ENCODE measurements around the gene LORICRIN.
"Not testable (repeated sequence)": the region's sequence is repeated elsewhere in the genome, so short reads cannot be mapped to it uniquely, and the experiment has no call there.

LORICRIN gene

DNA sequence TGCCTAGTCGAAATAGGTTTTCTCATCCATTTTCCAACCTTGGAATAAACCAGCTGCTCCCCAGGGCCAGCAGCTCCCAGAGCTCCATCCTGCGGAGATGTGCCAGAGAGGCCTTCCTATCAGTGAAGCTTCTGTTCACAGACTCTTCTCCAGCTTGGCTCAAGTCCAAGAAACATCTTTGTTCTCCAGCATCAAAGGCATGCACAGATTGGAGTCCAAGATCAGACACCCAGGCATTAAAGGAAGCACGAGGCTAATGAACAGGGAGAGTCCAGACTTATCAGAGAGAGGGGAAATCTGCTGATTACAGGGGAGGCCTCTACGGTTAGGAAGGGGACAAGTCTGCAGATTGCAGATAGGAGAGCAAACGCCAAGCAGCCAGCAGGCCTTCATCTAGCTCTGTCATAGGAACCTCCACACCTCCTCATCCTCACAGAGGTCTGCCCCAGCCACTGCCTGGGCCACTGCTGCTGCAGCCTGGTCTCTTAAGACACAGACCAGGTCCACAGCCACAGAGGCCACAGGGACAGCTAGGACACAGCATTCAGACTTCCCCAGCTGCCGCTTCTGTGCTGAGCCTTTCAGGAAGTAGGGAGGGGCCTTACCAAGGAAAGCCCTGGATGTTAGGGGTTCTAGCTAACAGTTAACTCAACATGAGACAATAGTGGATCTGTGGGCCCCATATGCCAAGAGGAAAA lies 38.7 kb upstream of the LORICRIN start:
- ChIA-PET POLR2A (no interaction called here), CTCF (interaction anchor here (0.7 to 3.3 kb wide), 17 partner anchors 7 to 564 kb away, joined by 3 to 19 read pairs (median 4); partner anchors contain the start of gene SMCP)
- TF ChIP-seq, protein P1, sequence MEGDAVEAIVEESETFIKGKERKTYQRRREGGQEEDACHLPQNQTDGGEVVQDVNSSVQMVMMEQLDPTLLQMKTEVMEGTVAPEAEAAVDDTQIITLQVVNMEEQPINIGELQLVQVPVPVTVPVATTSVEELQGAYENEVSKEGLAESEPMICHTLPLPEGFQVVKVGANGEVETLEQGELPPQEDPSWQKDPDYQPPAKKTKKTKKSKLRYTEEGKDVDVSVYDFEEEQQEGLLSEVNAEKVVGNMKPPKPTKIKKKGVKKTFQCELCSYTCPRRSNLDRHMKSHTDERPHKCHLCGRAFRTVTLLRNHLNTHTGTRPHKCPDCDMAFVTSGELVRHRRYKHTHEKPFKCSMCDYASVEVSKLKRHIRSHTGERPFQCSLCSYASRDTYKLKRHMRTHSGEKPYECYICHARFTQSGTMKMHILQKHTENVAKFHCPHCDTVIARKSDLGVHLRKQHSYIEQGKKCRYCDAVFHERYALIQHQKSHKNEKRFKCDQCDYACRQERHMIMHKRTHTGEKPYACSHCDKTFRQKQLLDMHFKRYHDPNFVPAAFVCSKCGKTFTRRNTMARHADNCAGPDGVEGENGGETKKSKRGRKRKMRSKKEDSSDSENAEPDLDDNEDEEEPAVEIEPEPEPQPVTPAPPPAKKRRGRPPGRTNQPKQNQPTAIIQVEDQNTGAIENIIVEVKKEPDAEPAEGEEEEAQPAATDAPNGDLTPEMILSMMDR (IDR thresholded peaks at IDR 0.05; ENCODE audit: control extremely low read depth, extremely low read depth, low read depth, missing control alignments), result no peak
- no peak for DNase-seq (ENCODE audit: extremely low spot score)

DNA sequence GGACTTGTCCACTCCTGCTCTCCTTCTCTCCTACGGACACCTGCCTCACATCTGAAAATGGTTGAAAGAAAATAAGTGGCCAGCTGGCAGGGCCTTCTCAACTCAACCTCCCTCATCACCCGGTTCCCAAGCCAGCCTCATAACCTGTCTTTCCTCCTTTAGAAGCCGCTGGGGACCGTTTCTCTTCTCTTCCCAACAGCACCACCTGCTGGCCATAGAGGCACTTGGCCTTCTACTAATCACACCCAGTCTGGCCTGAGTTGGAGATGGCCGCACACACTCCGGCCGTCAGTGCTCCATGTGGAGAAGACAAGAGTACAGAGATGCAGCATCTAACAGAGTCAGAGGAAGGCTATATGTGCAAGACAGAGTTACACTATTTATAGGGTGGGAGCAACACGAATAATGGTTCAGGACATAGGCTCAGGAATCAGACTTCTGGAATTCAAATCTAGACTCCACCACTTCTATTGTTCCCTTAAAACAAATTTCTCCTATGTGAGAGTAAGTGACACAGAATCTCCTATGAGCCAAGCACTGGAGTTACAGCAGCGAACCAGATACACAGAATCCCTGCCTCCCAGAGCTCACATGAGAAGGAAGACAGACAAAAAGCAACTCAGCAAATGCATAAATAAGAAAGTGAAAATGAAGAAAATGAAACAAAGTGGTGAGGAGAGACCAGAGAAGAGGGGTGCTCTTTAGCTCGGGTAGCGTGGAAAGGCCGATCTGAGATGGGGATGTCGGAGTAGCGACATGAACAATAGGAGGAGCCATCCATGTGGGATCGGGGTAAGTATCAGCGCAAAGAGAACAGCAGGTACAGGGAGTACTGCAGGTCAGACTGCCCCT lies 36.2 kb upstream of the LORICRIN start:
- POLR2A ChIA-PET, result not testable (repeated sequence)
- peak; percentile 39 for DNase-seq (ENCODE audit: extremely low spot score)
- CTCF ChIA-PET, result interaction anchor here (0.7 to 2.6 kb wide), 15 partner anchors 10 to 571 kb away, joined by 3 to 12 read pairs (median 4); partner anchors contain the start of genes IVL and SMCP
- TF ChIP-seq, protein P1 (IDR thresholded peaks at IDR 0.05; ENCODE audit: control extremely low read depth, extremely low read depth, low read depth, missing control alignments), result peak; percentile 54

DNA sequence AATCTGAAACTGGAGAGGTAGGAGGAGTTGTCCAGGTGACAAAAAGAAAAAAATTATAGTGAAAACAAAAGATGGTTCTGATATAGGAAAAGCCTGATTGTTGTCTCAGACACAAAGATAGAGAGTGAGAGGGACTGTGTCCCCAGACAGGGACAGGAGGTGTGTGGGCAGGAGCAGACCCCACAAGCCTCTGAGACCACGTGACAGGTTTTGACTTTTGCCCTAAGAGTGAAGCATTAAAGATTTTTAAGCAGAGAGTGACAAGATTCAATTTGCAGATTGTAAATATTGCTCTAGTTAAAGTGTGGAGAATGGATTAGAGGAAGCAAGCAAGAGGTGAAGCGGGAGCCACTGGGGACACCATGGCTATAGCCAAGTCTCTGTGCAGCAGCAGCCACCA lies 31.7 kb upstream of the LORICRIN start:
- CTCF ChIA-PET, result interaction anchor here (1.0 to 3.9 kb wide), 9 partner anchors 12 to 585 kb away, joined by 3 to 14 read pairs (median 5); no protein-coding TSS in a partner anchor
- no peak for DNase-seq (ENCODE audit: extremely low spot score)
- POLR2A ChIA-PET, result no interaction called here
- TF ChIP-seq, protein P1 (IDR thresholded peaks at IDR 0.05; ENCODE audit: control extremely low read depth, extremely low read depth, low read depth, missing control alignments), result no peak

- TF ChIP-seq, protein P1 (IDR thresholded peaks at IDR 0.05; ENCODE audit: control extremely low read depth, extremely low read depth, low read depth, missing control alignments), result no peak
- ChIA-PET POLR2A (no interaction called here), CTCF (interaction anchor here (0.7 to 3.9 kb wide), 25 partner anchors 8 to 586 kb away, joined by 3 to 19 read pairs (median 4); partner anchors contain the start of gene PRR9)
- no peak for DNase-seq (ENCODE audit: extremely low spot score)
These were observed 31.0 kb upstream of the LORICRIN start for GRCh38 chr1:153228491-153228890.

- POLR2A ChIA-PET; DNase-seq (ENCODE audit: extremely low spot score): not testable (repeated sequence)
- TF ChIP-seq, protein P1 (IDR thresholded peaks at IDR 0.05; ENCODE audit: control extremely low read depth, extremely low read depth, low read depth, missing control alignments), result peak; percentile 43
- CTCF ChIA-PET, result interaction anchor here (0.8 to 3.9 kb wide), 24 partner anchors 9 to 587 kb away, joined by 3 to 19 read pairs (median 4); partner anchors contain the start of genes PRR9 and SMCP
These were observed 30.2 kb upstream of the LORICRIN start for GRCh38 chr1:153229076-153229829.

DNA sequence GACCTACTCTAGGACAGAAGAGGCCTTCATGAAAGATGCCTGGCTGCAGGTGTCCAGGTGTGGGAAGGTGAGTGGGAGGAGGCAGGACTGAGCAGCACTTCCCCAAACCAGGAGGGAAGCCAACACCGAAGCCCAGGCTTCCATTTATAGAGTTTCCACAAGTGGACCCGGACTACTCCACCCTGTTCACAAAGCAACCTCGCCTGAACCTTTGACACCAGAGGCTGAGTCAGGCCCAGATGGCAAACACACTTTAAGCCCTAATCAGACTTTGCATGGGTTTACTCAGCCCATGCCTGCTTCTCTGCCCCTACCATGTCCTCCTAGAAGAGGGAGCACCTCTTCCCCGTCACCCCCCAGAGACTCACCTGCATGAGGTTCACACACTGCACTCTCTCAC lies 28.1 kb upstream of the LORICRIN start:
- no peak for DNase-seq (ENCODE audit: extremely low spot score)
- TF ChIP-seq, protein P1 (IDR thresholded peaks at IDR 0.05; ENCODE audit: control extremely low read depth, extremely low read depth, low read depth, missing control alignments), result no peak
- ChIA-PET POLR2A (no interaction called here), CTCF (interaction anchor here (1.6 to 3.9 kb wide), 5 partner anchors 11 to 578 kb away, joined by 3 to 19 read pairs (median 10); no protein-coding TSS in a partner anchor)
